ENCODE measurements around the gene IQCN. TPM values are rescaled to one million over a fixed set of nuclear protein-coding genes. Genes with fewer than 3 reads are reported as not detected.

The IQCN gene
- total RNA-seq, 2 donors from 2014 or later, result 8.7 to 29.2 TPM

- TF ChIP-seq CTCF (IDR thresholded peaks at IDR 0.05), result no peak
- no peak for DNase-seq (ENCODE audit: low spot score)
- ATAC-seq (ENCODE audit: insufficient number of reproducible peaks, low FRiP score, low read depth), result no peak
- Histone ChIP-seq H3K27me3 (replicated peaks; ENCODE audit: insufficient read depth) (no peaks in the 10 kb centered on the region), H3K4me1 (ENCODE audit: control insufficient read depth in 1 of 2, low read depth in 2 of 2) (peaks cover 26 to 64% of the 10 kb centered on the region in 2 donors), H3K27ac (no peak overlapping the region), H3K36me3 (no peaks in the 10 kb centered on the region), H3K4me3 (no peak overlapping the region), H3K9me3 (no peaks in the 10 kb centered on the region)
Observed at GRCh38 chr19:18310966-18311365, 36.7 kb upstream of the IQCN start.

- H3K4me3 ChIP-seq, result no peak overlapping the region
- DNase-seq (ENCODE audit: low spot score) (no peak), ATAC-seq (ENCODE audit: insufficient number of reproducible peaks, low FRiP score, low read depth) (no peak)
- no peaks in the 10 kb centered on the region for H3K27me3 ChIP-seq (replicated peaks; ENCODE audit: insufficient read depth)
- H3K4me1 ChIP-seq (ENCODE audit: control insufficient read depth in 1 of 2, low read depth in 2 of 2), result peaks cover 32 to 71% of the 10 kb centered on the region in 2 donors
- no peaks in the 10 kb centered on the region for H3K36me3 ChIP-seq
- H3K9me3 ChIP-seq, result no peaks in the 10 kb centered on the region
- TF ChIP-seq CTCF (IDR thresholded peaks at IDR 0.05), result no peak
- no peak overlapping the region for H3K27ac ChIP-seq
Observed at GRCh38 chr19:18310118-18310909, 36.1 kb upstream of the IQCN start.

- no peak for TF ChIP-seq CTCF (IDR thresholded peaks at IDR 0.05)
- Histone ChIP-seq H3K27me3 (replicated peaks; ENCODE audit: insufficient read depth) (no peaks in the 10 kb centered on the region), H3K4me3 (no peak overlapping the region), H3K4me1 (ENCODE audit: control insufficient read depth in 1 of 2, low read depth in 2 of 2) (peaks cover 36 to 70% of the 10 kb centered on the region in 2 donors), H3K36me3 (no peaks in the 10 kb centered on the region), H3K27ac (peak overlapping the region in 1 of 2 donors; percentile 99), H3K9me3 (no peaks in the 10 kb centered on the region)
- no peak for ATAC-seq (ENCODE audit: insufficient number of reproducible peaks, low FRiP score, low read depth)
- no peak for DNase-seq (ENCODE audit: low spot score)
Observed at GRCh38 chr19:18309525-18310064, 35.3 kb upstream of the IQCN start.

- no peak for TF ChIP-seq CTCF (IDR thresholded peaks at IDR 0.05)
- Histone ChIP-seq H3K4me1 (ENCODE audit: control insufficient read depth in 1 of 2, low read depth in 2 of 2) (peaks cover 36 to 69% of the 10 kb centered on the region in 2 donors), H3K36me3 (no peaks in the 10 kb centered on the region), H3K27ac (peak overlapping the region; percentile 86 to 99), H3K9me3 (no peaks in the 10 kb centered on the region), H3K27me3 (replicated peaks; ENCODE audit: insufficient read depth) (no peaks in the 10 kb centered on the region), H3K4me3 (no peak overlapping the region)
- DNase-seq (ENCODE audit: low spot score) (no peak), ATAC-seq (ENCODE audit: insufficient number of reproducible peaks, low FRiP score, low read depth) (no peak)
Observed at GRCh38 chr19:18308948-18309325, 34.7 kb upstream of the IQCN start.

- peak overlapping the region; percentile 86 to 99 for H3K27ac ChIP-seq
Observed at GRCh38 chr19:18308051-18308947, 34.0 kb upstream of the IQCN start.

More at GRCh38 chr19:18308051-18308947, 34.0 kb upstream of the IQCN start:
- no peak for DNase-seq (ENCODE audit: low spot score)
- no peak for TF ChIP-seq CTCF (IDR thresholded peaks at IDR 0.05)
- H3K9me3 ChIP-seq, result no peaks in the 10 kb centered on the region
- H3K4me3 ChIP-seq, result no peak overlapping the region
- ATAC-seq (ENCODE audit: insufficient number of reproducible peaks, low FRiP score, low read depth), result no peak
- H3K4me1 ChIP-seq (ENCODE audit: control insufficient read depth in 1 of 2, low read depth in 2 of 2), result peaks cover 42 to 69% of the 10 kb centered on the region in 2 donors
- no peaks in the 10 kb centered on the region for H3K36me3 ChIP-seq
- H3K27me3 ChIP-seq (replicated peaks; ENCODE audit: insufficient read depth), result no peaks in the 10 kb centered on the region

Measured in thoracic aorta (tissue), 2 donors.